Caco-2 (cell line): ENCODE measurements around the gene CEP290. TPM values are rescaled to one million over a fixed set of nuclear protein-coding genes. Genes with fewer than 3 reads are reported as not detected.

Source experiments
- BruUV-seq: library from RNA; stranded (reverse); fragments of 400-500 nt; replicated peaks from 2 replicates; lab custom pipeline; 2021; lab: Mats Ljungman, UMichigan
- CTCF ChIA-PET: fragments of 300-600 bp; sonication (Branson Sonifier 250); formaldehyde crosslinking; loops from one replicate; lab custom pipeline; 2022; ENCODE audit warnings: antibody characterized with exemption; lab: Charles Lee
- POLR2A ChIA-PET: fragments of 300-600 bp; sonication (Branson Sonifier 250); formaldehyde crosslinking; loops from one replicate; lab custom pipeline; 2022; ENCODE audit warnings: antibody characterized with exemption; lab: Charles Lee
- DNase-seq, 2 experiments: peaks; one replicate each; pipeline versions ENCODE4 v3.0.0 to v3.0.0-alpha.2; 2020 to 2022
- H3K27me3 ChIP-seq: replicated peaks from 2 replicates; pipeline ENCODE4 v1.6.0; 2011; ENCODE audit warnings: low read length; ENCODE audit not compliant: control insufficient read depth, insufficient read depth
- H3K36me3 ChIP-seq: 2 replicates; pipeline ENCODE4 v1.5.1; 2011; ENCODE audit warnings: low read length; ENCODE audit not compliant: control insufficient read depth, insufficient read depth
- H3K4me1 ChIP-seq: fragments of 250-450 bp; sonication (Bioruptor Pico); 2 replicates; pipeline ENCODE4 v1.5.1; 2020; ENCODE audit warnings: mild to moderate bottlenecking
- H3K4me3 ChIP-seq: 2 replicates; pipeline ENCODE4 v1.5.1; 2011; ENCODE audit warnings: low read depth, mild to moderate bottlenecking, control low read depth, low read length
- H3K9me3 ChIP-seq: fragments of 250-450 bp; sonication (Bioruptor Pico); 2 replicates; pipeline ENCODE4 v1.5.1; 2020; ENCODE audit warnings: mild to moderate bottlenecking, moderate library complexity
- H3K27ac Mint-ChIP-seq: one replicate; pipeline ENCODE4 v1.8.0; 2022; ENCODE audit warnings: mixed read lengths; ENCODE audit not compliant: unreplicated experiment
- H3K27me3 Mint-ChIP-seq: one replicate; pipeline ENCODE4 v1.8.0; 2022; ENCODE audit warnings: mixed read lengths; ENCODE audit not compliant: insufficient read depth, unreplicated experiment
- H3K36me3 Mint-ChIP-seq: one replicate; pipeline ENCODE4 v1.8.0; 2022; ENCODE audit warnings: mild to moderate bottlenecking, mixed read lengths; ENCODE audit not compliant: insufficient read depth, unreplicated experiment
- H3K4me1 Mint-ChIP-seq: one replicate; pipeline ENCODE4 v1.8.0; 2022; ENCODE audit warnings: low read depth, mixed read lengths; ENCODE audit not compliant: unreplicated experiment
- H3K4me3 Mint-ChIP-seq: one replicate; pipeline ENCODE4 v1.8.0; 2022; ENCODE audit warnings: mild to moderate bottlenecking, moderate library complexity, mixed read lengths; ENCODE audit not compliant: unreplicated experiment
- H3K9me3 Mint-ChIP-seq: one replicate; pipeline ENCODE4 v1.8.0; 2022; ENCODE audit warnings: mixed read lengths; ENCODE audit not compliant: unreplicated experiment
- intact Hi-C: fragments of 100-400 bp; cut with micrococcal nuclease; formaldehyde crosslinking; loops from one replicate; pipeline ENCODE4 v1.10.0; 2022; ENCODE audit not compliant: unreplicated experiment
- total RNA-seq: library from RNA; stranded (reverse); gene quantifications from 2 replicates; pipeline ENCODE4 v1.2.3, GENCODE V29; 2022
- TF ChIP-seq, protein P1 (sequence below), 2 experiments: fragments of 200-600 bp in 1 of 2; IDR thresholded peaks; 1 replicate in 1 of 2; 2 replicates in 1 of 2; pipeline versions ENCODE4 v1.5.1 to v1.8.0; 2011 to 2022; ENCODE audit warnings: antibody characterized with exemption in 1 of 2, control low read depth in 1 of 2, inconsistent platforms in 1 of 2, low read depth in 1 of 2, low read length in 1 of 2, mild to moderate bottlenecking in 1 of 2, moderate library complexity in 1 of 2; ENCODE audit not compliant: insufficient read depth in 1 of 2, severe bottlenecking in 1 of 2, unreplicated experiment in 1 of 2

CEP290 gene
- total RNA-seq, 1 experiment from 2014 or later: 14.0 TPM

DNA sequence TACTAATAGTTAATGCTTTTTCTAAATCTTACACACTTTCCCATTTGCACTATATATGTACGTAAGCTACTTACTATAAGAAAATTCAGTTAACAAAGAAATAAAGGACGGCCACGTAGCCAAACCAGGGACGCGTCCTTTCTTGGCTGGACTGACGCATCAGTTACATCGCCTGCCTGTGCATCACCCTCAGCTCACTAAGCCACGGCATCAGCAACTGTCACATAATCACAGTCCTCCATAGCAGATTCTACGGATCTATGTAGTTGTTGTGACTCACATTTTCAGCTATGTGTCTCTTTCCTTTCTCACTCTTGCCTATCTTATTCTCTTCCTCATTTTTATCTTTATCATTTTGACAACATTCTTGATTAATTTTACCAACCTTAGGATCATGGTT, 74.6 kb downstream of the CEP290 start:
- H3K36me3 Mint-ChIP-seq: peaks cover 5% of the 10 kb centered on the region
- no peaks in the 10 kb centered on the region for H3K4me1 ChIP-seq
- no peaks in the 10 kb centered on the region for H3K9me3 Mint-ChIP-seq
- H3K4me3 ChIP-seq: no peak overlapping the region
- H3K36me3 ChIP-seq: no peaks in the 10 kb centered on the region
- DNase-seq: no peak
- ChIA-PET CTCF (no interaction called here), POLR2A (no interaction called here)
- TF ChIP-seq, protein P1, sequence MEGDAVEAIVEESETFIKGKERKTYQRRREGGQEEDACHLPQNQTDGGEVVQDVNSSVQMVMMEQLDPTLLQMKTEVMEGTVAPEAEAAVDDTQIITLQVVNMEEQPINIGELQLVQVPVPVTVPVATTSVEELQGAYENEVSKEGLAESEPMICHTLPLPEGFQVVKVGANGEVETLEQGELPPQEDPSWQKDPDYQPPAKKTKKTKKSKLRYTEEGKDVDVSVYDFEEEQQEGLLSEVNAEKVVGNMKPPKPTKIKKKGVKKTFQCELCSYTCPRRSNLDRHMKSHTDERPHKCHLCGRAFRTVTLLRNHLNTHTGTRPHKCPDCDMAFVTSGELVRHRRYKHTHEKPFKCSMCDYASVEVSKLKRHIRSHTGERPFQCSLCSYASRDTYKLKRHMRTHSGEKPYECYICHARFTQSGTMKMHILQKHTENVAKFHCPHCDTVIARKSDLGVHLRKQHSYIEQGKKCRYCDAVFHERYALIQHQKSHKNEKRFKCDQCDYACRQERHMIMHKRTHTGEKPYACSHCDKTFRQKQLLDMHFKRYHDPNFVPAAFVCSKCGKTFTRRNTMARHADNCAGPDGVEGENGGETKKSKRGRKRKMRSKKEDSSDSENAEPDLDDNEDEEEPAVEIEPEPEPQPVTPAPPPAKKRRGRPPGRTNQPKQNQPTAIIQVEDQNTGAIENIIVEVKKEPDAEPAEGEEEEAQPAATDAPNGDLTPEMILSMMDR (IDR thresholded peaks at IDR 0.05; ENCODE audit: insufficient read depth in 1 of 2, low read depth in 1 of 2, low read length in 1 of 2, severe bottlenecking in 1 of 2, unreplicated experiment in 1 of 2): no peak
- no peaks in the 10 kb centered on the region for H3K9me3 ChIP-seq
- no peak overlapping the region for H3K27ac Mint-ChIP-seq
- no peaks in the 10 kb centered on the region for H3K27me3 Mint-ChIP-seq
- intact Hi-C loops: no loop called here
- H3K27me3 ChIP-seq: no peaks in the 10 kb centered on the region
- BruUV-seq: no TSS peak
- no peaks in the 10 kb centered on the region for H3K4me1 Mint-ChIP-seq
- no peak overlapping the region for H3K4me3 Mint-ChIP-seq

DNA sequence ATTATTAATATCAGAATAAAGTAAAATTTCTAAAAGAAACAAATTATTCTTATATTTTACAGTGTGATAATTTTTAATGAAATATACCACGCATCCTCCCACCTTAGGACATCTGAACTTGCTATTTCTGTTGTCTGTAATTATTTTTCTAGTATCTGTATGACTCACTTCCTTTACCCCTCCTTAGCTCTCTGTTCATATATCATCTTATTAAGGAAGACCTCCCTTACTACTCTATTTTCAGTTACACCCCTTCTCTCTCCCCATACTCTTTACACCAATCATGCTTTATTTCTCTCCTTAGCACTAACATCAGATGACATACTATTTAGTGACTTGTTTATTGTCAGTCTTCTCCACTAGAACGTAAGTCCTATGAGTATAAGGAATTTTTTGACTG, 78.5 kb downstream of the CEP290 start:
- Mint-ChIP-seq H3K27me3 (no peaks in the 10 kb centered on the region), H3K27ac (no peak overlapping the region), H3K4me1 (no peaks in the 10 kb centered on the region), H3K4me3 (no peak overlapping the region), H3K36me3 (peaks cover 5% of the 10 kb centered on the region), H3K9me3 (no peaks in the 10 kb centered on the region)
- TF ChIP-seq, protein P1 (IDR thresholded peaks at IDR 0.05; ENCODE audit: insufficient read depth in 1 of 2, low read depth in 1 of 2, low read length in 1 of 2, severe bottlenecking in 1 of 2, unreplicated experiment in 1 of 2): no peak
- POLR2A ChIA-PET: no interaction called here
- no peak overlapping the region for H3K4me3 ChIP-seq
- DNase-seq: no peak
- BruUV-seq: no TSS peak
- H3K4me1 ChIP-seq: no peaks in the 10 kb centered on the region
- CTCF ChIA-PET: no interaction called here
- H3K27me3 ChIP-seq: no peaks in the 10 kb centered on the region
- intact Hi-C loops: no loop called here
- H3K36me3 ChIP-seq: no peaks in the 10 kb centered on the region
- H3K9me3 ChIP-seq: no peaks in the 10 kb centered on the region

DNA sequence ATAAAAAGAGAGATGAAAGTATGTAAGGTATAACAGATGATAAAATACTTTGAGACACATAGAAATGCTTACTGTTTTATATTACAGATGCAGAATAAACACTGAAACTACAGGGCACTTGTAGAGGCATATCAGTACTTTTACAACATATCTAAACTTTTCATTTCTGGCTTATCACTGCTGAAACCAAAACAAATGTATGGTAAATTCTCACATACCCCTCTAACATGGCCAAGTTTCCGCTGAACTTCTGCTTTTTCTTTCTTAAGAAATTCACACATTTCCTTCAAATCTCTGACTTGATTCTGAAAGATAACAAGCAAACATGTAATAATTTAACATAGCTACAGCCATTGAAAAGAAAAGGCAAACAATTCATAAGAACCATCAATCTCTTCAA, 79.4 kb downstream of the CEP290 start:
- BruUV-seq: no TSS peak
- POLR2A ChIA-PET: no interaction called here
- no peaks in the 10 kb centered on the region for H3K9me3 ChIP-seq

More for the DNA sequence above, 79.4 kb downstream of the CEP290 start:
- Mint-ChIP-seq H3K9me3 (no peaks in the 10 kb centered on the region), H3K4me1 (no peaks in the 10 kb centered on the region), H3K27ac (no peak overlapping the region), H3K27me3 (no peaks in the 10 kb centered on the region), H3K36me3 (peaks cover 5% of the 10 kb centered on the region), H3K4me3 (no peak overlapping the region)
- CTCF ChIA-PET: no interaction called here
- H3K27me3 ChIP-seq: no peaks in the 10 kb centered on the region
- TF ChIP-seq, protein P1 (IDR thresholded peaks at IDR 0.05; ENCODE audit: insufficient read depth in 1 of 2, low read depth in 1 of 2, low read length in 1 of 2, severe bottlenecking in 1 of 2, unreplicated experiment in 1 of 2): no peak
- no peaks in the 10 kb centered on the region for H3K36me3 ChIP-seq
- intact Hi-C loops: no loop called here
- no peaks in the 10 kb centered on the region for H3K4me1 ChIP-seq
- H3K4me3 ChIP-seq: no peak overlapping the region
- DNase-seq: no peak
